Muscle layer of colon (tissue), 2 donors: ENCODE results near the gene ACTRT3.
"Not testable (repeated sequence)": the region's sequence is repeated elsewhere in the genome, so short reads cannot be mapped to it uniquely, and the experiment has no call there.

Source experiments
- H3K27ac ChIP-seq: one replicate; pipeline ENCODE4 v1.7.0; 2013; ENCODE audit warnings: low read depth, mild to moderate bottlenecking, low read length, moderate library complexity
- H3K27me3 ChIP-seq, 2 donors: one replicate each; pipeline ENCODE4 v1.7.0; 2013; ENCODE audit warnings: low read length in 2 of 2, mild to moderate bottlenecking in 2 of 2; ENCODE audit not compliant: insufficient read depth in 2 of 2, control insufficient read depth in 1 of 2
- H3K36me3 ChIP-seq: one replicate; pipeline ENCODE4 v1.7.0; 2013; ENCODE audit warnings: mild to moderate bottlenecking, low read length; ENCODE audit not compliant: insufficient read depth
- H3K4me1 ChIP-seq: one replicate; pipeline ENCODE4 v1.7.0; 2013; ENCODE audit warnings: mild to moderate bottlenecking, low read length; ENCODE audit not compliant: insufficient read depth
- H3K4me3 ChIP-seq, 2 donors: one replicate each; pipeline ENCODE4 v1.7.0; 2013; ENCODE audit warnings: low read length in 2 of 2, low read depth in 1 of 2, mild to moderate bottlenecking in 1 of 2, moderate library complexity in 1 of 2
- H3K9ac ChIP-seq: one replicate; pipeline ENCODE4 v1.7.0; 2013; ENCODE audit warnings: low read length
- H3K9me3 ChIP-seq: one replicate; pipeline ENCODE4 v1.7.0; 2013; ENCODE audit warnings: mild to moderate bottlenecking, low read length
- donor health status: abdominal sarcoma.
- donor health status: Adenocarcinoma of cecum.

The ACTRT3 gene

DNA sequence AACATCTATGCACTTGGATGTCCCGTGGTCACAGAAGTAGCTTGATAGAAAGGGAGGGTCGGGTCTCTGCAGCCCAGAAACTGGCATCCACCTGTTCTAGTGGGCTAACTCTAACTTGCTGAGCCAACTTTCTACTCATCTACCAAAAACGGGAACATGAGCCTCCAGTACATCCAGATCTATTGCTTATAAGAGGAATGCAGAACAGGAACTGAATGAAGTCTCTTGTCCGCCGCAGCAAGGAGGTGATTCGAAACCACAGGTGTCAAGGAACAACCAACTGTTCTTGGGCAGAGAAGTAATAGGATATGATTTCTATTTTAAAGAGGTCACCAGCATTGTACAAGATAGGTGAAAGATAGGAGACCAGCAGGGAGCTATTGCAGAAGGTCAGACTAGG, 22.4 kb downstream of the ACTRT3 start:
- H3K36me3 ChIP-seq: no peaks in the 10 kb centered on the region
- H3K9me3 ChIP-seq: no peaks in the 10 kb centered on the region
- H3K27me3 ChIP-seq: no peaks in the 10 kb centered on the region
- no peaks in the 10 kb centered on the region for H3K4me1 ChIP-seq
- no peak overlapping the region for H3K9ac ChIP-seq
- no peak overlapping the region for H3K27ac ChIP-seq
- H3K4me3 ChIP-seq: no peak overlapping the region

DNA sequence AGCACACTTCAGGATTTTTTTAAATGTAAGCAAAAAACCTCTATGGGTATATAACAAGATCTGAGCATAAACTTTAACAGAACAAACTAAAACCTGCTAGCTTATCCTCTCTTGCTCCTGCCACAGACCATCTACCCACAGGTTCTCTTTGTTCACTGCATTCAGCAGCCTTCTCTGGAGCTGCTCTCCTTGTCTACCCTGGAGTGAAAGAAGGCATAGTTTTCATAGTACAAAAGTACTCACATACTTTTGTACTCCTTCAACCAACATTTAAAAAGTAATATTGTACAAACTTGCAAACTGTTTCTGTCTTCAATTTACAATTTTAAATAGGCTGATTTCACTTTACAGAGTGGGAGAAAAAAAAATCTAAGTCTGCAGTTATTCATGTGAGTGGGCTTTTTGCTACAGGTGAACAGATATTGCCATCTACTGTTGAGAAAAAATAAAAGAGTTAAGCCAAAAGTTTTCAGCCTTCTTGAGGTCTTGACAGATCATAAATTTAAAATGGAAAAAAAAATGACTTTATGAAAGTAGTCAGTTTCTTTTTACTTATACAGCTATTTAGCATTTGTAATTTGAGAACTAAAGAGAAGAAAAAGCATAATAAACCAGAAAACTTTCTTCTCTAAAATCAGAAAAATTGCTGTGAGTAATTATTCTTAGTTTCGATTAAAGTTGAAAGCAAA, 24.9 kb downstream of the ACTRT3 start:
- H3K27ac ChIP-seq: no peak overlapping the region

DNA sequence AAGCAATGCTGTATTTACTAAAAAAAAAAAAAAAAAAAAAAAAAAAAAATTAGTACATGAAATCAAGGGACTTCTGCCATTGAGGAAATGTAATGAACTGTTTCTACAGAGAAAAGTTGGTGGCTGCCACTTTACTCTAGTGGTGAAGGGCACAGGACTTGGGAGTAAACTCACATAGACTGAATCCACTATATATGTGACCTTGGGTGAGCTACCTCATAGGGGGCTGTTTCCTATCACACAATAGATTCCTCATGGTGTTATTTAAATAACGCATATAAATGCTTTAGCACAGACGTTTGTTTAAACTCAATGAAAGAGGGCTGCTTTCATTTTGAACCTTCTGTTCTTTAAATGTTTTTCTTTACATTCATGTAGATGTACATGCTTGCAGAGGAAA, 30.3 kb downstream of the ACTRT3 start:
- H3K27me3 ChIP-seq: no peaks in the 10 kb centered on the region
- no peaks in the 10 kb centered on the region for H3K9me3 ChIP-seq
- no peak overlapping the region for H3K27ac ChIP-seq
- no peaks in the 10 kb centered on the region for H3K4me1 ChIP-seq
- no peak overlapping the region for H3K9ac ChIP-seq
- H3K36me3 ChIP-seq: no peaks in the 10 kb centered on the region
- H3K4me3 ChIP-seq: no peak overlapping the region

More for the DNA sequence above, 24.9 kb downstream of the ACTRT3 start:
- Histone ChIP-seq H3K36me3 (no peaks in the 10 kb centered on the region), H3K9me3 (no peaks in the 10 kb centered on the region), H3K27me3 (no peaks in the 10 kb centered on the region), H3K4me1 (no peaks in the 10 kb centered on the region), H3K9ac (no peak overlapping the region), H3K4me3 (no peak overlapping the region)

- H3K9ac ChIP-seq, H3K36me3 ChIP-seq, H3K4me1 ChIP-seq, H3K4me3 ChIP-seq, H3K27me3 ChIP-seq, H3K27ac ChIP-seq, H3K9me3 ChIP-seq: not testable (repeated sequence)
Observed at GRCh38 chr3:169731857-169732256, 37.5 kb downstream of the ACTRT3 start.

- Histone ChIP-seq H3K27ac (no peak overlapping the region), H3K27me3 (no peaks in the 10 kb centered on the region), H3K4me3 (no peak overlapping the region), H3K36me3 (no peaks in the 10 kb centered on the region), H3K4me1 (no peaks in the 10 kb centered on the region), H3K9ac (no peak overlapping the region), H3K9me3 (no peaks in the 10 kb centered on the region)
Observed at GRCh38 chr3:169722724-169723123, 46.6 kb downstream of the ACTRT3 start.

- H3K9me3 ChIP-seq, H3K27me3 ChIP-seq, H3K36me3 ChIP-seq, H3K4me1 ChIP-seq, H3K4me3 ChIP-seq, H3K9ac ChIP-seq, H3K27ac ChIP-seq: not testable (repeated sequence)
Observed at GRCh38 chr3:169718415-169718814, 50.9 kb downstream of the ACTRT3 start.
